GM23338 (cell line): ENCODE results near the gene FOXP1. TPM values are rescaled to one million over a fixed set of nuclear protein-coding genes. Genes with fewer than 3 reads are reported as not detected.

Experiments
- ATAC-seq: fragments of 200-7000 bp; cut with Tn5 transposase; 3 replicates; pipeline ENCODE4 v1.9.1; 2020
- DNase-seq: peaks from one replicate; pipeline ENCODE4 v3.0.0-alpha.2; 2015; ENCODE audit warnings: low spot score
- H2AFZ ChIP-seq: fragments of 200-600 bp; sonication (generic); 2 replicates; pipeline ENCODE4 v1.8.0; 2016; ENCODE audit warnings: antibody characterized with exemption, mild to moderate bottlenecking, moderate library complexity
- H3F3A ChIP-seq: fragments of 200-600 bp; sonication (generic); replicated peaks from 2 replicates; pipeline ENCODE4 v1.8.0; 2017; ENCODE audit warnings: antibody characterized with exemption, mixed run types, low read depth
- H3K27ac ChIP-seq: fragments of 200-600 bp; sonication (generic); 2 replicates; pipeline ENCODE4 v1.6.1; 2016; ENCODE audit warnings: low read depth
- H3K27me3 ChIP-seq: fragments of 200-600 bp; sonication (generic); 2 replicates; pipeline ENCODE4 v1.8.0; 2016; ENCODE audit warnings: mild to moderate bottlenecking, mixed run types, moderate library complexity; ENCODE audit not compliant: insufficient read depth
- H3K36me3 ChIP-seq: fragments of 200-600 bp; sonication (generic); 2 replicates; pipeline ENCODE4 v1.8.0; 2016; ENCODE audit warnings: mild to moderate bottlenecking; ENCODE audit not compliant: insufficient read depth
- H3K4me1 ChIP-seq: fragments of 200-600 bp; sonication (generic); 2 replicates; pipeline ENCODE4 v1.8.0; 2016; ENCODE audit warnings: mild to moderate bottlenecking, moderate library complexity; ENCODE audit not compliant: insufficient read depth
- H3K4me2 ChIP-seq: fragments of 200-600 bp; sonication (generic); 2 replicates; pipeline ENCODE4 v1.7.1; 2017; ENCODE audit warnings: mixed run types
- H3K4me3 ChIP-seq: fragments of 200-600 bp; sonication (generic); 2 replicates; pipeline ENCODE4 v1.6.1; 2016; ENCODE audit warnings: mixed run types
- H3K79me2 ChIP-seq: fragments of 200-600 bp; sonication (generic); replicated peaks from 2 replicates; pipeline ENCODE4 v1.8.0; 2017; ENCODE audit warnings: mild to moderate bottlenecking; ENCODE audit not compliant: insufficient read depth
- H3K9me2 ChIP-seq: fragments of 200-600 bp; sonication (generic); 2 replicates; pipeline ENCODE4 v1.8.0; 2017; ENCODE audit not compliant: insufficient read depth
- H4K20me1 ChIP-seq: fragments of 200-600 bp; sonication (generic); replicated peaks from 2 replicates; pipeline ENCODE4 v1.8.0; 2017; ENCODE audit warnings: mild to moderate bottlenecking; ENCODE audit not compliant: insufficient read depth
- H3K27ac Mint-ChIP-seq: 2 replicates; pipeline ENCODE4 v1.8.0; 2020; ENCODE audit warnings: inconsistent platforms, mild to moderate bottlenecking, moderate library complexity, mixed read lengths
- H3K27me3 Mint-ChIP-seq: 3 replicates; pipeline ENCODE4 v1.8.0; 2022; ENCODE audit warnings: low read depth, mild to moderate bottlenecking, moderate library complexity, mixed read lengths, inconsistent platforms; ENCODE audit not compliant: insufficient read depth, poor library complexity
- H3K36me3 Mint-ChIP-seq: 3 replicates; pipeline ENCODE4 v1.8.0; 2021; ENCODE audit warnings: low read depth, mild to moderate bottlenecking, inconsistent platforms, moderate library complexity, mixed read lengths
- H3K4me1 Mint-ChIP-seq: 3 replicates; pipeline ENCODE4 v1.8.0; 2020; ENCODE audit warnings: mild to moderate bottlenecking, inconsistent platforms, mixed read lengths
- H3K4me3 Mint-ChIP-seq: 3 replicates; pipeline ENCODE4 v1.8.0; 2021; ENCODE audit warnings: moderate library complexity, mild to moderate bottlenecking, inconsistent platforms, mixed read lengths
- H3K9me3 Mint-ChIP-seq: 3 replicates; pipeline ENCODE4 v1.8.0; 2020; ENCODE audit warnings: moderate library complexity, mild to moderate bottlenecking, inconsistent platforms, mixed read lengths
- CREB1 ChIP-seq: fragments of 250-450 bp; sonication (Bioruptor Pico); IDR thresholded peaks from 2 replicates; pipeline ENCODE4 v1.5.0; 2020; ENCODE audit warnings: low read depth, mild to moderate bottlenecking, moderate library complexity
- CTCF ChIP-seq, 2 experiments: fragments of 200-600 bp in 1 of 2; sonication (generic) in 1 of 2; conservative IDR thresholded peaks; 2 replicates each; pipeline versions ENCODE4 v1.5.1 to v1.6.1; 2016 to 2017; ENCODE audit warnings: antibody characterized with exemption in 2 of 2, low read depth in 2 of 2, mild to moderate bottlenecking in 2 of 2, moderate library complexity in 1 of 2
- ETS1 ChIP-seq: IDR thresholded peaks from 2 replicates; pipeline ENCODE4 v1.6.1; 2016; ENCODE audit warnings: antibody characterized with exemption
- EZH2 ChIP-seq: fragments of 200-600 bp; sonication (generic); IDR thresholded peaks from one replicate; pipeline ENCODE4 v1.8.0; 2017; ENCODE audit warnings: antibody characterized with exemption, mild to moderate bottlenecking, low read depth; ENCODE audit not compliant: unreplicated experiment
- EZH2phosphoT487 ChIP-seq: fragments of 200-600 bp; sonication (generic); IDR thresholded peaks from one replicate; pipeline ENCODE4 v1.8.1; 2018; ENCODE audit warnings: antibody characterized with exemption; ENCODE audit not compliant: unreplicated experiment
- JUNB ChIP-seq: IDR thresholded peaks from one replicate; pipeline ENCODE4 v1.6.1; 2016; ENCODE audit warnings: antibody characterized with exemption; ENCODE audit not compliant: unreplicated experiment
- NANOG ChIP-seq: IDR thresholded peaks from 2 replicates; pipeline ENCODE4 v1.6.1; 2016; ENCODE audit warnings: antibody characterized with exemption, borderline replicate concordance
- POLR2AphosphoS5 ChIP-seq: IDR thresholded peaks from 2 replicates; pipeline ENCODE4 v1.6.1; 2016; ENCODE audit warnings: antibody characterized with exemption, low read depth
- REST ChIP-seq: IDR thresholded peaks from one replicate; pipeline ENCODE4 v1.6.1; 2018; ENCODE audit warnings: antibody characterized with exemption; ENCODE audit not compliant: unreplicated experiment
- STAT1 ChIP-seq: IDR thresholded peaks from one replicate; pipeline ENCODE4 v1.6.1; 2016; ENCODE audit warnings: antibody characterized with exemption; ENCODE audit not compliant: unreplicated experiment
- ZNF114 ChIP-seq: fragments of 250-450 bp; sonication (Bioruptor Pico); IDR thresholded peaks from 2 replicates; pipeline ENCODE4 v1.5.0; 2020; ENCODE audit warnings: mild to moderate bottlenecking, moderate library complexity
- ZNF331 ChIP-seq: fragments of 250-450 bp; sonication (Bioruptor Pico); IDR thresholded peaks from 2 replicates; pipeline ENCODE4 v1.5.0; 2020; ENCODE audit warnings: low read depth, mild to moderate bottlenecking, moderate library complexity
- ZNF462 ChIP-seq: fragments of 250-450 bp; sonication (Bioruptor Pico); IDR thresholded peaks from 2 replicates; pipeline ENCODE4 v1.5.0; 2020; ENCODE audit warnings: mild to moderate bottlenecking, moderate library complexity
- polyA plus RNA-seq: library from polyadenylated mRNA; unstranded; fragments of >200 nt; fragmentation: Nextera tagmentation; extraction: Ambion mirVana; gene quantifications from 2 replicates; pipeline ENCODE4 v1.2.1, GENCODE V29; 2016
- total RNA-seq: library from RNA; depleted of rRNA; stranded (reverse); fragments of >200 nt; shearing (Covaris generic); gene quantifications from 2 replicates; pipeline ENCODE4 v1.2.3, GENCODE V29; 2014

FOXP1 gene
- total and polyA plus RNA-seq, 2 experiments from 2014 or later: 32.9 to 35.5 TPM

- H3K4me1 ChIP-seq: no peaks in the 10 kb centered on the region
- H3K4me1 Mint-ChIP-seq: peaks cover 32% of the 10 kb centered on the region; the same call in 2 of the 3 replicates
- H4K20me1 ChIP-seq: no peaks in the 10 kb centered on the region
- no peak overlapping the region for H3K27ac ChIP-seq
- H3K36me3 Mint-ChIP-seq: 0 out of 3 replicates have a peak, but pooled peaks cover 6% of the 10 kb centered on the region
- H3K27me3 ChIP-seq: no peaks in the 10 kb centered on the region
- ATAC-seq (no peak), DNase-seq (no peak)
- no peaks in the 10 kb centered on the region for H3K9me2 ChIP-seq
- no peaks in the 10 kb centered on the region for H3K36me3 ChIP-seq
- no peaks in the 10 kb centered on the region for H3K79me2 ChIP-seq
- no peak overlapping the region for H2AFZ ChIP-seq
- no peak overlapping the region for H3K4me3 Mint-ChIP-seq
- TF ChIP-seq ZNF331 (CRISPR knock-in tag): no peak
- TF ChIP-seq REST: no peak
- no peak for TF ChIP-seq STAT1
- no peak for TF ChIP-seq CTCF (conservative IDR thresholded peaks at IDR 0.05; ENCODE audit: low read depth in 2 of 2)
- no peak for TF ChIP-seq POLR2AphosphoS5
- TF ChIP-seq CREB1 (CRISPR knock-in tag): no peak
- no peak for TF ChIP-seq NANOG
- no peak for TF ChIP-seq EZH2
- no peak for TF ChIP-seq ZNF114 (CRISPR knock-in tag)
- TF ChIP-seq JUNB: no peak
- TF ChIP-seq ETS1: no peak
- no peak for TF ChIP-seq ZNF462 (CRISPR knock-in tag)
- TF ChIP-seq EZH2phosphoT487: no peak
- no peak overlapping the region for H3K4me3 ChIP-seq
- peaks cover 3% of the 10 kb centered on the region for H3K27me3 Mint-ChIP-seq
- no peaks in the 10 kb centered on the region for H3K9me3 Mint-ChIP-seq
- no peak overlapping the region for H3K4me2 ChIP-seq
- H3K27ac Mint-ChIP-seq: no peak overlapping the region
- H3F3A ChIP-seq: no peaks in the 10 kb centered on the region
These were observed 385.5 kb downstream of the FOXP1 start for GRCh38 chr3:71197841-71198565.
